Psoas muscle (tissue), 8 donors: ENCODE measurements around the gene RNF180. TPM values are rescaled to one million over a fixed set of nuclear protein-coding genes. Genes with fewer than 3 reads are reported as not detected.
"Not testable (repeated sequence)": the region's sequence is repeated elsewhere in the genome, so short reads cannot be mapped to it uniquely, and the experiment has no call there.

Source experiments
- ATAC-seq, 4 donors: fragments of 200-7000 bp; cut with Tn5 transposase; one replicate each; pipeline ENCODE4 v1.9.1; 2020; ENCODE audit warnings: moderate library complexity in 3 of 4, mild to moderate bottlenecking in 2 of 4
- DNase-seq, 2 donors: peaks; one replicate each; pipeline ENCODE4 v3.0.0-alpha.2; 2020
- H3K27ac ChIP-seq: fragments of 200-600 bp; one replicate; pipeline ENCODE4 v1.8.0; 2022
- H3K27me3 ChIP-seq, 3 donors: fragments of 200-600 bp in 1 of 3; one replicate each; pipeline versions ENCODE4 v1.6.1 to v1.8.0; 2013 to 2022; ENCODE audit warnings: low read length in 2 of 3, mild to moderate bottlenecking in 2 of 3, moderate library complexity in 1 of 3; ENCODE audit not compliant: insufficient read depth in 3 of 3
- H3K36me3 ChIP-seq, 2 donors: fragments of 200-600 bp in 1 of 2; one replicate each; pipeline versions ENCODE4 v1.6.1 to v1.8.0; 2013 to 2022; ENCODE audit warnings: low read depth in 1 of 2, mild to moderate bottlenecking in 1 of 2, moderate library complexity in 1 of 2; ENCODE audit not compliant: insufficient read depth in 1 of 2
- H3K4me1 ChIP-seq: fragments of 200-600 bp; one replicate; pipeline ENCODE4 v1.8.0; 2022
- H3K4me3 ChIP-seq: fragments of 200-600 bp; one replicate; pipeline ENCODE4 v1.8.0; 2022; ENCODE audit warnings: mild to moderate bottlenecking
- H3K9me3 ChIP-seq: fragments of 200-600 bp; one replicate; pipeline ENCODE4 v1.8.0; 2022
- CTCF ChIP-seq: fragments of 200-600 bp; IDR thresholded peaks from one replicate; pipeline ENCODE4 v1.8.0; 2022; ENCODE audit warnings: antibody characterized with exemption
- WGBS, 3 donors: extraction: QIAGEN DNeasy Blood & Tissue Kit; methylation state at CpG; one replicate each; pipeline versions ENCODE4 v1.1.6 to v1.1.7; 2013; 5-methylcytosine and 5-hydroxymethylcytosine counted together
- intact Hi-C, 2 donors: fragments of 100-400 bp; cut with DNase I; formaldehyde crosslinking; loops; one replicate each; pipeline versions ENCODE4 v1.11.0 to v1.14.2; 2022
- polyA plus RNA-seq, 3 donors: library from polyadenylated mRNA; stranded (reverse); fragments of 200-250 nt; gene quantifications; one replicate each; pipeline ENCODE4 v1.2.3, GENCODE V29; 2013
- total RNA-seq, 4 donors: library from RNA; stranded (reverse); fragmentation: NEBNext Ultra II Directional in 2 of 4; extraction: Animal tissue kit (Norgen Biotek cat#: 25700) in 2 of 4; gene quantifications; one replicate each; pipeline versions ENCODE4 v1.2.1 to v1.2.4, GENCODE V29; 2021 to 2023
- donor health status: healthy with polysubstance abuse.
- donor health status: DM: no; HTN: no; CAD: no; lungs with moderate emphysema.
- donor health status: Bipolar disorder and iron deficiency.
- donor health status: healthy.
- donor health status: DM: yes; HTN: yes; CAD: no.
- donor health status: DM: no; HTN: no; CAD: no.
- donor health status: DM: no; HTN: no; CAD: no.
- donor health status: DM: yes; HTN: yes; CAD: no.

The RNF180 gene
- total and polyA plus RNA-seq, 7 donors = 0.21 to 8.9 (median 4.6) TPM

GRCh38 chr5:64285188-64286130, 119.8 kb downstream of the RNF180 start:
- WGBS, 3 donors = 73 to 80% (median 75%) methylated on average over 8 of the region's 8 CpGs
- no peak overlapping the region for H3K27ac ChIP-seq
- intact Hi-C loops = no loop called here

GRCh38 chr5:64286381-64286780, 120.7 kb downstream of the RNF180 start:
- H3K4me3 ChIP-seq = no peak overlapping the region
- H3K4me1 ChIP-seq = no peaks in the 10 kb centered on the region
- intact Hi-C loops = no loop called here
- 91 to 99% (median 94%) methylated on average over 1 of the region's 1 CpG for WGBS, 3 donors
- no peaks in the 10 kb centered on the region for H3K27me3 ChIP-seq
- H3K36me3 ChIP-seq = no peaks in the 10 kb centered on the region
- DNase-seq = no peak
- ATAC-seq = no peak
- TF ChIP-seq CTCF = no peak
- H3K9me3 ChIP-seq = peaks cover 18% of the 10 kb centered on the region
- H3K27ac ChIP-seq = no peak overlapping the region

More at GRCh38 chr5:64285188-64286130, 119.8 kb downstream of the RNF180 start:
- Histone ChIP-seq H3K27me3 (no peaks in the 10 kb centered on the region), H3K9me3 (peaks cover 23% of the 10 kb centered on the region), H3K4me3 (no peak overlapping the region), H3K36me3 (no peaks in the 10 kb centered on the region), H3K4me1 (no peaks in the 10 kb centered on the region)
- TF ChIP-seq CTCF = no peak
- ATAC-seq (no peak), DNase-seq (no peak)

GRCh38 chr5:64288496-64288895, 122.9 kb downstream of the RNF180 start:
- H3K4me3 ChIP-seq, DNase-seq, intact Hi-C loops, H3K9me3 ChIP-seq, H3K27ac ChIP-seq, H3K27me3 ChIP-seq, ATAC-seq, H3K36me3 ChIP-seq, H3K4me1 ChIP-seq: not testable (repeated sequence)
- WGBS, 3 donors = 85 to 92% (median 88%) methylated on average over 2 of the region's 2 CpGs

GRCh38 chr5:64292611-64293215, 127.1 kb downstream of the RNF180 start:
- ATAC-seq = no peak

More at GRCh38 chr5:64292611-64293215, 127.1 kb downstream of the RNF180 start:
- peaks cover 4% of the 10 kb centered on the region for H3K9me3 ChIP-seq
- H3K4me3 ChIP-seq = no peak overlapping the region
- no peaks in the 10 kb centered on the region for H3K27me3 ChIP-seq
- DNase-seq = no peak
- H3K36me3 ChIP-seq = no peaks in the 10 kb centered on the region
- H3K4me1 ChIP-seq = no peaks in the 10 kb centered on the region
- H3K27ac ChIP-seq = no peak overlapping the region
- 81 to 82% (median 81%) methylated on average over 3 of the region's 3 CpGs for WGBS, 3 donors
- no peak for TF ChIP-seq CTCF
- intact Hi-C loops = no loop called here
